Kidney epithelial cell (primary cell): ENCODE results near the gene TPSAB1. TPM values are rescaled to one million over a fixed set of nuclear protein-coding genes. Genes with fewer than 3 reads are reported as not detected.

Experiments
- DNase-seq: peaks from one replicate; pipeline ENCODE4 v3.0.0-alpha.2; 2010; ENCODE audit warnings: low read depth
- H3K27me3 ChIP-seq: 2 replicates; pipeline ENCODE4 v1.6.0; 2011; ENCODE audit warnings: low read length; ENCODE audit not compliant: control insufficient read depth, insufficient read depth
- H3K36me3 ChIP-seq: 2 replicates; pipeline ENCODE4 v1.5.1; 2011; ENCODE audit warnings: low read length; ENCODE audit not compliant: control insufficient read depth, insufficient read depth
- H3K4me3 ChIP-seq: 2 replicates; pipeline ENCODE4 v1.5.1; 2011; ENCODE audit warnings: low read depth, mild to moderate bottlenecking, control low read depth, low read length
- total RNA-seq: library from RNA; depleted of rRNA; stranded (reverse); fragments of >200 nt; gene quantifications from 2 replicates; pipeline ENCODE4 v1.2.3, GENCODE V29; 2015
- TF ChIP-seq, protein P1 (sequence below): IDR thresholded peaks from 2 replicates; pipeline ENCODE4 v1.5.1; 2011; ENCODE audit warnings: mild to moderate bottlenecking, moderate library complexity, low read length, control low read depth, inconsistent platforms; ENCODE audit not compliant: insufficient read depth, poor library complexity, severe bottlenecking

The TPSAB1 gene
- total RNA-seq, 1 donor from 2014 or later, result not detected

DNA sequence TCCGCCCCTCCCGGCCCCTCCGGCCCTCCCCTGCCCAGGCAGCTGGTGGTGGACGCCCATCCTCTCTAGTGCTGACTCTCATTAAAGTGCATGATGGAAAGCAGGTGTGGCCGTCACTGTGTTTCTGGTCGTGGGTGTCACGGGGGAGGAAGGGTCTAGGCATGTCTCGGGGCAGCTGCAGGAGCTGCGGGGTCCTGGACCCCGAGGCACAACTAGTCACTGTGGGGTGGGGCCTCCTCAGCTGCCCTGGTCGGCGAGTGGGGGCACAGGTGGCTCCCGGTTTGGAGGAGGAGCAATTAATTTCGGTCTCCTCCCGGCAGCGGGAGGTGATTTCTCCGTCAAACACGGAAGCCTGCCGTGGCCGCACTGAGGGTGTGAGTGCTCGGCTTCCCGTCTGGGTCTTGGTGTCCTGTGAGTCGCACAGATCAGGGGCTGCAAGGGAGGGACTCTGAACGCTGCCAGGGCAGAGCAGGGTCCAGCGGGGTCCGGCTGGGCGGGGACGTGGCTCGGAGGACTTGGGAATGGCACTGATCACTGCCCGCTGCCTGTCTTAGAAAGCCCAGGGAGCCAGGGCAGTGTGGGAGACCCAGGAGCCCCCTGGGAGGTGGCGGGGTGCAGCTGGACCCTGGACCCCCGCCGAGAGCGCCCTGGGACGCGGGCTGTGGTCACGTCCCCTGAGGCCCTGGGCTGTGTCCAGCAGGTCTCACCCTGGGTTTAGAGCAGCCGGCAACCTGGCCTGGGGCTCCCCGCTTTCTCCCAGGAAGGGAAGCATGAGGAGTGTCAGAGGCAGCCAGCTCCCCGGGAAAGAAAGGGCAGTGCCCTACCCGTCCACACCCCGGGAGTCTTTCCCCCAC, 18.6 kb downstream of the TPSAB1 start:
- H3K27me3 ChIP-seq, result peaks cover 48% of the 10 kb centered on the region
- DNase-seq, result no peak
- no peaks in the 10 kb centered on the region for H3K36me3 ChIP-seq
- H3K4me3 ChIP-seq, result no peak overlapping the region
- TF ChIP-seq, protein P1, sequence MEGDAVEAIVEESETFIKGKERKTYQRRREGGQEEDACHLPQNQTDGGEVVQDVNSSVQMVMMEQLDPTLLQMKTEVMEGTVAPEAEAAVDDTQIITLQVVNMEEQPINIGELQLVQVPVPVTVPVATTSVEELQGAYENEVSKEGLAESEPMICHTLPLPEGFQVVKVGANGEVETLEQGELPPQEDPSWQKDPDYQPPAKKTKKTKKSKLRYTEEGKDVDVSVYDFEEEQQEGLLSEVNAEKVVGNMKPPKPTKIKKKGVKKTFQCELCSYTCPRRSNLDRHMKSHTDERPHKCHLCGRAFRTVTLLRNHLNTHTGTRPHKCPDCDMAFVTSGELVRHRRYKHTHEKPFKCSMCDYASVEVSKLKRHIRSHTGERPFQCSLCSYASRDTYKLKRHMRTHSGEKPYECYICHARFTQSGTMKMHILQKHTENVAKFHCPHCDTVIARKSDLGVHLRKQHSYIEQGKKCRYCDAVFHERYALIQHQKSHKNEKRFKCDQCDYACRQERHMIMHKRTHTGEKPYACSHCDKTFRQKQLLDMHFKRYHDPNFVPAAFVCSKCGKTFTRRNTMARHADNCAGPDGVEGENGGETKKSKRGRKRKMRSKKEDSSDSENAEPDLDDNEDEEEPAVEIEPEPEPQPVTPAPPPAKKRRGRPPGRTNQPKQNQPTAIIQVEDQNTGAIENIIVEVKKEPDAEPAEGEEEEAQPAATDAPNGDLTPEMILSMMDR, result no peak

DNA sequence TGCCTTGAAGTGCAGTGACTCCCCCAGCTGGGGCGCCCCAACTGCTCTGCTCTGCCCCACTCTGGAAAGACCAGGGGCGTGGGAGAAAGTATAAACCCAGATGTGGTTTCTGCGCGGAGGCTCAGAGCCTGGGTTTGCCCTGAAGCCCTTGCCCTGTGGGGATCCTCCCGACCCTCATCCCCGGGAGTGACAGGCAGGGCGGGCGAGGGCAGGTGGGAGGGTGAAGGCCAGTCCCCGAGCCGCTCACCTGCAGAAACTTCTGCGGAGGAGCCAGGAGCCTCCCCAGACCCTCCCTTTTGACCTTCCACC, 19.2 kb downstream of the TPSAB1 start:
- Histone ChIP-seq H3K27me3 (peaks cover 48% of the 10 kb centered on the region), H3K4me3 (no peak overlapping the region), H3K36me3 (no peaks in the 10 kb centered on the region)
- TF ChIP-seq, protein P1, result no peak
- no peak for DNase-seq

DNA sequence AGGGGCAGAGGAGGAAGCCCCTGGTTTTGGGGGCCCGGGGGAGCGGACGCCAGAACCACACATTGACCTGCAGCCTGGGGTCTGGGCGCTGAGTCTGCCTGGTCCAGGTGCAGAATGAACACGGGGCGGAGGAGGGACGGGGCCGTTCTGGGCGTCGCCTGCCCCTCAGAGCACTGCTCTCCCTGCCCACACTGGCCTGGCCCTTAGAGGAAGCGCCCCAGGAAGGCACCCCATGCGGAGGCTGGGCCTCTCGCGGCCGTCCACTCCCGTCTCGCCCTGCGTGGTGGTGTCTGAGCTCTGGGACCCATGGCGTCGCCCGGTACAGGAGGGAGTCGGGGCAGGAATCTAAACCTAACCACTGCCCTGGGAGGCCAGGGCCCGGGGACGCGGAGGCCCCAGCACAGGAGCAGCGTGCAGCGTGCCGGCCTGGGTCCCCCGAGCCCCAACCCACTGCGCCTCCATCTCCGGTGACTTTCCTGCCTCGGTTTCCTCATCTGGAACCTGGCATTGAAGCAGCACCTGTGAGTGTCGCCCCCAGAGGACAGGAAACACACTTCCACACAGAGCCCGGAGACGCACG, 19.7 kb downstream of the TPSAB1 start:
- TF ChIP-seq, protein P1, result no peak
- DNase-seq, result no peak
- Histone ChIP-seq H3K27me3 (peaks cover 48% of the 10 kb centered on the region), H3K36me3 (no peaks in the 10 kb centered on the region), H3K4me3 (no peak overlapping the region)

DNA sequence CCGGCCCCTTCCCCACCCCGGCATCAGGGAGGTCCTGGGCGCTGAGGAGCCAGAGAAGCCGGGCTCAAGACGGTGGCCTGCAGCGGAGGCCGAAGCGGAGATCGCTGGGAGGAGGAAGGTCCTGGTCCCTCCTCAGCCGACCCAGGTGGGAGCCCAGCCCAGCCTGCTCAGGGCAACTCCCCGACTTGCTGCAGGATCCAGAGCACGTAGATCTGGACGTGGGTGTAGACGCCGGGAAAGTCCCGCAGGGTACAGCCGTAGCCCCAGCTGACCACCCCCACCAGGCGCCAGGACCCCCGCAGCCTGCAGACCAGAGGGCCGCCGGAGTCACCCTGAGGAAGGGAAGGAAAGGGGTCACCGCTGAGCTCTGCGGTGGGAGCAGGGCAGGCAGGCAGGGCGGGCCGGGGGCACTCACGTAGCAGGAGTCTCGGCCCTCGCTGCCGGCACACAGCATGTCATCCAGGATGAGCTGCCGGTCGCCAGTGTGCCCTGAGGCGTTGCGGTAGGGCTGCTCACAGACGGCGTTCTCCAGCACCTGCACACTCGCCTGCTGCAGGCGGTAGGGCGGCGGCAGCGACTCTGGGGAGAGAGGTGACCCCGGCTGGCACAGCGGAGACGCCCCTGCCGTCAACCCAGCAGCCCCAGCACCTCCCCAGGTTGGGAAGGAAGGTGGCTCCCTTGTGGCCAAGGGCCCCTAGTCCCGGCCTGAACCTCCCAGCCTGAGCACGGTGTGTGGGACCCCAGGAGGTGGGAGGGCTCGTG, 20.8 kb downstream of the TPSAB1 start:
- H3K36me3 ChIP-seq, result no peaks in the 10 kb centered on the region
- no peak for DNase-seq
- TF ChIP-seq, protein P1, result no peak
- peaks cover 48% of the 10 kb centered on the region for H3K27me3 ChIP-seq
- no peak overlapping the region for H3K4me3 ChIP-seq

DNA sequence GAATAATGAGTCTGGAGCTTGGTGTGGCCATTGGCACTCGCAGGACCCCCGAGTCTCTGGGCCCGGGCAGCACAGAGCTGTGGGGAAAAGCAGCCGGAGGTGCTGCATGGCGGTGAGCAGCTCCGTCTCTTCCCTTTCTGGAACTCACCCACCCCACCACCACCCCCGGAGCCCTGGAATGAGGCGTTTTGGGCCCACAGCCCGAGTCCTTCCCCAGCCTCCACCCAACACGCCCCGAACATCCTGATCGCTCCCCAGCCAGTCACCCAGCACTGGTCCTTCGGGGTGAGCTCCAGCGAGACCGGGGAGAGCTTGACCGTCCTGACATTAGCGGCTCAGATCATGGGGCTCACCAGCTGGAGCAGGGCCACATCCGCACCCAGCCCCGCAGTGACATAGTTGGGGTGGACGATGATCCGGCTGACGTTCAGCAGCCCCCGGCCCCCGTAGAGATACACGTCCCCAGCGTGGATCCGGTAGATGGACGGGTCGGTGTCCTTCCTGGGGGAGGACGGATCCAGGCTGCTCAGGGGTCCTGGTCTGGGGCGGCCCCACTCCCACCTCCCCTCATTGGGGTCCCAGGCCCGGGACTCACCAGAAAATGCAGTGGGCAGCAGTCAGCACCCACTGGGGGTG, 21.8 kb downstream of the TPSAB1 start:
- TF ChIP-seq, protein P1, result no peak
- H3K36me3 ChIP-seq, result no peaks in the 10 kb centered on the region
- H3K4me3 ChIP-seq, result no peak overlapping the region
- DNase-seq, result no peak
- peaks cover 48% of the 10 kb centered on the region for H3K27me3 ChIP-seq
